HepG2 (cell line): Measurements from ENCODE around the gene IMPDH2.

Experiments used
- ATF3 ChIP-seq: sonication (generic); formaldehyde crosslinking; IDR thresholded peaks from 2 replicates; pipeline ENCODE4 v1.4.0; 2020; ENCODE audit warnings: missing genetic modification reagents
- CEBPB ChIP-seq: IDR thresholded peaks from 2 replicates; pipeline ENCODE4 v1.6.1; 2011; ENCODE audit warnings: low read depth, low read length, improper control_type of control experiment, borderline replicate concordance
- CHD2 ChIP-seq: IDR thresholded peaks from 2 replicates; pipeline ENCODE4 v1.6.1; 2011; ENCODE audit warnings: low read depth, low read length, improper control_type of control experiment
- ELF4 ChIP-seq: sonication (generic); formaldehyde crosslinking; IDR thresholded peaks from 2 replicates; pipeline ENCODE4 v1.5.0; 2020; ENCODE audit warnings: missing genetic modification reagents, mild to moderate bottlenecking, moderate library complexity, borderline replicate concordance
- EZH2 ChIP-seq: conservative IDR thresholded peaks from 2 replicates; pipeline ENCODE4 v1.6.1; 2012; ENCODE audit warnings: mild to moderate bottlenecking, low read depth, low read length, moderate library complexity
- HBP1 ChIP-seq: IDR thresholded peaks from 2 replicates; pipeline ENCODE4 v1.6.1; 2016; ENCODE audit warnings: low read depth, control low read depth
- KAT8 ChIP-seq: IDR thresholded peaks from 2 replicates; pipeline ENCODE4 v1.6.1; 2016; ENCODE audit warnings: missing genetic modification reagents, missing compliant biosample characterization
- MAX ChIP-seq: IDR thresholded peaks from 2 replicates; pipeline ENCODE4 v1.6.1; 2012; ENCODE audit warnings: inconsistent platforms
- PHF8 ChIP-seq: sonication (generic); formaldehyde crosslinking; IDR thresholded peaks from 2 replicates; pipeline ENCODE4 v1.5.0; 2020; ENCODE audit warnings: missing genetic modification reagents
- SRY ChIP-seq: sonication (generic); formaldehyde crosslinking; IDR thresholded peaks from 2 replicates; pipeline ENCODE4 v1.8.0; 2022; ENCODE audit warnings: mild to moderate bottlenecking, missing genetic modification reagents
- TBP ChIP-seq: sonication (generic); formaldehyde crosslinking; IDR thresholded peaks from 2 replicates; pipeline ENCODE4 v1.5.0; 2020; ENCODE audit warnings: missing genetic modification reagents
- ZNF274 ChIP-seq: sonication (generic); formaldehyde crosslinking; IDR thresholded peaks from 2 replicates; pipeline ENCODE4 v1.5.1; 2020; ENCODE audit warnings: mild to moderate bottlenecking, missing genetic modification reagents
- ZSCAN25 ChIP-seq: sonication (generic); formaldehyde crosslinking; IDR thresholded peaks from 2 replicates; pipeline ENCODE4 v1.8.0; 2022; ENCODE audit warnings: mild to moderate bottlenecking, missing genetic modification reagents
- ZSCAN9 ChIP-seq: IDR thresholded peaks from 2 replicates; pipeline ENCODE4 v1.6.1; 2016; ENCODE audit warnings: borderline replicate concordance

- TF ChIP-seq EZH2 (no peak), ZNF274 (CRISPR knock-in tag) (no peak), CEBPB (no peak), ZSCAN25 (CRISPR knock-in tag) (no peak), MAX (no peak), ATF3 (CRISPR knock-in tag) (no peak), TBP (CRISPR knock-in tag) (no peak), CHD2 (no peak), KAT8 (CRISPR knock-in tag) (no peak), PHF8 (CRISPR knock-in tag) (no peak), HBP1 (CRISPR knock-in tag) (no peak), SRY (CRISPR knock-in tag) (no peak), ZSCAN9 (no peak), ELF4 (CRISPR knock-in tag) (no peak)
Observed at GRCh38 chr3:49019941-49020329, 9.3 kb downstream of the IMPDH2 start.
